Panc1 (cell line): ENCODE measurements around the gene CACNA2D4.

Experiments
- CTCF ChIP-seq: fragments of 450-650 bp; IDR thresholded peaks from 2 replicates; pipeline ENCODE4 v1.5.1; 2017; ENCODE audit warnings: mild to moderate bottlenecking
- POLR2AphosphoS5 ChIP-seq: IDR thresholded peaks from 2 replicates; pipeline ENCODE4 v1.6.1; 2012; ENCODE audit warnings: mild to moderate bottlenecking, low read depth, low read length, moderate library complexity
- SIN3A ChIP-seq: IDR thresholded peaks from 2 replicates; pipeline ENCODE4 v1.6.1; 2012; ENCODE audit warnings: low read depth, mild to moderate bottlenecking, low read length, moderate library complexity, borderline replicate concordance; ENCODE audit not compliant: insufficient read depth

GRCh38 chr12:1920436-1920835 is 2.0 kb upstream of the CACNA2D4 start:
- TF ChIP-seq CTCF (no peak), POLR2AphosphoS5 (no peak), SIN3A (no peak)
